ENCODE results near the gene TMEM154.

Gene TMEM154

DNA sequence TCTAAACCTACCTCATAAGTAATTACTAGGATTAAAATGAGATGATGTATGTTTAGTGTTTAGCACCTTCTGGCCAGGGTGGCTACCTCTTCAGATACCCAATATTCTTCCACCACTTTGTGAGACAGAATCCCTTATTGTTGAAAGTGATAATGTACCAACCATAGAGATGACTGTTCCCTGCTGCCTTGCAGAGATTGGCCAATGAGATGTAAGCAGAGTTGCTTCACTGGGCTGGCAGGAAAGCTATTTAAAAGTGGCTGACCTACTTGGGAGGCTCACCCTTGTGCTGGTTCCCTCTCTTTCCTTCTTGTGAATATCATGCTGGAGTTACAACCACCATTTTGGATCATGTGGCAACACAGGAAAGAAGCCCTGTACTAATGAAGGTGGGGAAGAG, 58.9 kb downstream of the TMEM154 start:
- no peak for DNase-seq

GRCh38 chr4:152620218-152620617, 59.6 kb downstream of the TMEM154 start:
- no peak for DNase-seq

DNA sequence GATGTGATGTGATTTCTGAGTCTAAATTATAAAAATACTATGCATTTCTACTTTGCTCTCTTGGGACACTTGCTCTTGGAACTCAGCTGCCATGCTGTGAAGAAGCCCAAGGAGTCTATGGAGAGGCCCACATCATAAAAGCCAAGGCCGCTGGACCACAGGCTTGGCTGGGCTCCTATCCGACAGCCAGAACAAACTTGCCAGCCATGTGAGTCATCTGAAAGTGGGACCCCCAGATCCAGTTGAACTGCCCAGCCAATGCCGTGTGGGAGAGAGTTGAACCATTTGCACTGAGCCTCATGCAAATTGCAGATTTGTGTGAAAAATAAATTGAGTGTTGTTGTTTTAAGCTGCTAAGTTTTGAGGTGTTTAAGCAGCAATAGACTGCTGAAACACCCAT, 60.2 kb downstream of the TMEM154 start:
- no peak for DNase-seq

DNA sequence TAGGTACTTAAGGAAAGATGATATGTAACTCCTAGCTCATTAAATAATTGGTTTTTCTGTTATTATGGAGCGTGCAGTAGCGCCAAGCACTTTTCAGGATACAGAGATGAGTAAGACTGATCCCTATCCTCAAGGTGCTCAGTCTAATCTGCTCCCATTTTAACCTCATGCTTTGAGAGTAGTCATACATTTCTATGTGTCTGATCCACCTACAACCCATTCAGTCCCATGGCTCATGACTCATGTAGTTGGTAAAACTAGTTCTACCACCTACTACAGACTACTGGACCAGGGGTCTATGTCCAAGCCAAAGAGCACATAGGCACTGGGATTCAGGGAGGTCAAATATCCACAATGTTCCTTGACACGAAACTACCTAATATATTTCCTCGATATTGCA, 60.8 kb downstream of the TMEM154 start:
- DNase-seq, result no peak

GRCh38 chr4:152616804-152617203, 63.0 kb downstream of the TMEM154 start:
- no peak for DNase-seq

GRCh38 chr4:152613841-152614721, 65.7 kb downstream of the TMEM154 start:
- DNase-seq, result peak; percentile 52

DNA sequence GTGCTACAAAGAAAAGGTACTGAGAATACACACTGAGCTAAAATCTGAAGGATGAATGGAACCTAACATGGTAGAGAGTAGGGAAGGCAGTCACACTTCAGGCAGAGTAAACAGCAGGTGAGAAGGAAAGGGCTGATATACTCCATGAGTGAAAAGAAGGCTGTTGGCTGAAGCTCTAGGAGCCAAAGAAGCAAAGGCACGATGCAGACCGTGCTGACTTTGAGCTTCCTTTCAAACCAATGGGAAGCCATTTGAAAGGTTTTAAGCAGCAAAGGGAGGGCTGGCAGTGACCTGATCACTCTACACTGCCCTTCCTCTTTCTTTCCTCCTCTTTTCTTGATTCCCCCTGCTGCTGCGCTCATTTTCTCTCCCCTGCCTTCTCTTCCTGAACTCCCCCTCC, 66.4 kb downstream of the TMEM154 start:
- no peak for DNase-seq

DNA sequence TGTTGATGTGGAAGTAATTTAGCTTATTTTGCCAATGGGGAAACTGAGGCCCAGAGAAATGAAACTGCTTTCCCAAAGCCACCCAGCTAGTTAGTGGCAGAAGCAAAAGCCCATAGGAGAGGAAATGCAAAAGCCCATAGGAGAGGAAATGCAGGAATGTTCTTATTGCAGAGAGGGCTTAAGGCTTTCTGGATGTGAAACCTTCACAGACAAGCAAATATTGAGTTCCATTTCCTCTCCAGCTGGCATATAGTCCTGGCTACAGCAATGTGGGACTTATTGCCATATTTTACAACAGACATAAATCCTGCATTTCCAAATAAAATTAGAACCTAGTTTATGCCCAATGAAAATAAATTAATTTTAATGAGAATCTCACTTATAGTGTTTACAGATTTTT, 69.7 kb downstream of the TMEM154 start:
- DNase-seq, result no peak

GRCh38 chr4:152609481-152609880, 70.3 kb downstream of the TMEM154 start:
- DNase-seq, result no peak

DNA sequence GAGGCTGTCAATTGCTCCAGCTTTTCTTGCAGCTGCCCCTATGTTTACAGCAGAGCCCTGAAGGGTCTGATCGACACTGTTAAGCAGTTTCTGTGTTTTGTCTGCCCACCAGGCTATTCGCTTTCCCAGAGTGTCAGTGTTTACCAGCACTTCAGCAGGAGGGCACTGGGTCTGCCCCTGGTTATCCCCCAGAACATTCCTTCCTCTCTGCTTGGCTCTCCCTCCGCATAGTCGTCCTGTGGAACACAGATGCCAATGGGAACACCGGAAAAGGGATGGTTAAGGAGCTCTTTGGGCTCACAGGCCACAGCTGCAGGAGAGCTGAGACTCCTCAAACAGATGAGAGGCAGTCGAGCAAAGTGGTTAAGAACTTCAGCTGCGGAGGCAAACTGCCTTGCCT, 72.6 kb downstream of the TMEM154 start:
- peak; percentile 40 for DNase-seq

- no peak for DNase-seq
Measured at GRCh38 chr4:152606753-152607152, 73.0 kb downstream of the TMEM154 start.

DNA sequence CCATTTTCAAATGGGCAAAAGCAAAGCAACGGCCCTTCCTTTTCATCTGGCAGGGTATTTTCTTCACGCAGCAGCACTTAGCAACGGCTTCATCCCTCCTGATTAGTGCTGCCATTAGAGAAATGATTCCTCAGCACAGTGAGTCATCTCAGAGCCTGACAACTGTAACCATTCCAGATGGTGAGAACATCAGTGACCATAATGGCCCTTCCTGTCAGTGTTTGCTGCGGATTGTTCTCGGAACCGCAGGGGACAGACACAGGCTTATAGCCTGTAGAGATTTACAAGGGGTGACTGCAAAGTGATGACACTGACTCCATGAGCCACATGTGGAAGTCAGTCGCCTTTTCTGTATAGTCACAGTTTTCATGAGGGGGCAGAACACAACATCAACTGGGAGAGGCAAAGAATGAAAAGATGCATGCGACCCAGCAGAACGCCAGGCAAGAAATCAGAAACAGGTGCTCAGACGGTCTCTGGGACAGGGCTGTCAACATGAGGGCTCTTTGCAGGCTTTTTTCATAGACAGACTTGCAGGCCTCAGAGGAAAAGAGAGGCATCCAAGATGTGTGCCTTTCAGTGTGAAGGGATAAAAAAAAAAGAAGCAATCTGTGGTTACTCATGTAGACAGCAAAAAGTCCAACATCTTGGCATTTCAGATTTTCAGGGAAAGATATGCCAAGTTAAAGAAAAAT, 74.0 kb downstream of the TMEM154 start:
- no peak for DNase-seq

DNA sequence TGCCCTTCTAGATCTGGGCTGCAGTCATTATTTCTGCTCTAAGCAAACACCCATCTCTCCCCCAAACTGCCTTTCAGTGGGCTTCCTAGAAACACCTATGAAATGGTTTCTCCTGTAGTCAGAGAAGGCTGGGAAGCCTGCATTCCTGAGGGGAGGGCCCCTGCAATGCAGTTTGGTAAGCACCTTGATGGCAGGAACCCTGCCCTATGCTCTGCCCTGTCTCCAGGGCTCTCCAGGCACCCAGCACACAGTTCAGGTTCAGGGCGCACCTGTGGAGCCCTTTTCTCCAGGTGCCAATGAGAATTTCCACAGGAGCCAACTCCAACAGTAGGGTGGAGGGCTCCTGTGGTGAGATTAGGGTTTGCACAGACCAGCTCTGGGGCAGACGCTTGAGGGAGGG, 74.8 kb downstream of the TMEM154 start:
- no peak for DNase-seq

DNA sequence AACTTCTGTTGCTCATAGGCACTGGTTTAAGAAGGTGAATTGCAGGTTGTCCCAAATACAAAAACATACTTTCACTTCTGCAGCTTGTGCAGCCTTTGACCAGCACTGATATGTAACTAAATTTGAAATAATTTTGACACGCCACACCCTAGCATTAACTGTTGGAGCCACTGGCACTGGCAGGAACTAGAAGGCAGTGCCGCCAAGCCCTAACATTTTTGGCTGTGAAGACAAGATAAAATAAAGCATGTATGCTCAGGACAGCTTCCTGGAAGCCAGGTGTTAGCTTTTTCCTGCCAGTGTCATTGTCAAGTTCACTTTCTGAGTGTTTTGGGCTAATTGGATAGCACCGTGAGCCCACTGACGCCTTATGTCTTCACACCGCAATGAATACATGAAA, 78.6 kb downstream of the TMEM154 start:
- DNase-seq, result no peak

DNA sequence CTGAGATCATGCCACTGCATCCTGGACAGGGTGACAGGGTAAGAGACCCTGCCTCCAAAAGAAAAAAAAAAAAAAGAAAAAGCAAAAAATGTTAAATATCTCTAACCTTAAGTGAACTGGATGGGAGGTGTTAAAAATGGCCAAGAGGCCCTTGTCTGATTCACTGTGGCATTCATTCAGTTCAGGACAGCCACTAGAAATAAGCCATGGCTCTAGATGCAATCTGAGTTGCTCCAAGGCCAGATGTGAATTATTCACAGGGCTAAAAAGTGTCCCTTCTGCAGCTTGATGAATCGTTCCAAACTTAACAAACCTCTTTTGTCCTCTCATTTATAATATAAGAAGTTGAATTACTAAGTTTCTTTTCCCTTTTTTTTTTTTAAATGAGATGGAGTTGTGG, 80.2 kb downstream of the TMEM154 start:
- no peak for DNase-seq

DNA sequence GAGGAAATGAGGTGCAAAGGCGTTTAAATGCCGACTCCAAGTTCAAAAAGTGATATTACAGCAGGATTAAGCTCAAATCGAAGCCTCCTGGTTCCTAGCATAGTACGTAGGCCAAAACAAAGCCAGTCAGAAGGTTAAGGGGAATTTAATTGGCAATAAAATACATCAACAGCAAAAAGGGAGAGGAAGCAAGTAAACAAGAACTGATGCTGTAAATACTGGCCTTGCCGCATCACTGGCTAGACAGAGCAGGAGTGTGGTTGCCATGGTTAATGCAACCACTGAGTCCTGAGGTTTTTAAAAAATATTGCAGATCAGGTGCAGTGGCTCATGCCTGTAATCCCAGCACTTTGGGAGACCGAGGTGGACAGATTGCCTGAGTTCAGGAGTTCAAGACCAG, 80.7 kb downstream of the TMEM154 start:
- DNase-seq, result peak; percentile 30

DNA sequence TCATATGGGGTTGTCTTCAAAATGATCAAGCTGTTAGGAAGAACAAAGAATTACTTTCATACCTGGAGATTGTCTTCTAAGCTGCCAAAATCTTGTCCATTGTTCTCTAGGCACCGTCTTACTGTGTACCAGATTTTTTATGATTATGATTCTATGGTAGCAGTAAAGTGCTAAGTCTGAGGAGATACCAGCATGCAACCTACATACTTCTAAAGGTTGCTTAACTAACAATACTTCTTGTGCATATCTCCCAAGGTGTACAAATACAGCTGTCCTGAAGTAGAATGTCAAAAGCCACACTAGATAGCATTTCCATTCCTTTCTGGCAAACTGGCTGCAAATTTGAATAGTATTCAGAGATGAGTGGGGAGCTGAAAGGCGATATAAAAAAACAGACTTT, 81.3 kb downstream of the TMEM154 start:
- DNase-seq, result no peak

DNA sequence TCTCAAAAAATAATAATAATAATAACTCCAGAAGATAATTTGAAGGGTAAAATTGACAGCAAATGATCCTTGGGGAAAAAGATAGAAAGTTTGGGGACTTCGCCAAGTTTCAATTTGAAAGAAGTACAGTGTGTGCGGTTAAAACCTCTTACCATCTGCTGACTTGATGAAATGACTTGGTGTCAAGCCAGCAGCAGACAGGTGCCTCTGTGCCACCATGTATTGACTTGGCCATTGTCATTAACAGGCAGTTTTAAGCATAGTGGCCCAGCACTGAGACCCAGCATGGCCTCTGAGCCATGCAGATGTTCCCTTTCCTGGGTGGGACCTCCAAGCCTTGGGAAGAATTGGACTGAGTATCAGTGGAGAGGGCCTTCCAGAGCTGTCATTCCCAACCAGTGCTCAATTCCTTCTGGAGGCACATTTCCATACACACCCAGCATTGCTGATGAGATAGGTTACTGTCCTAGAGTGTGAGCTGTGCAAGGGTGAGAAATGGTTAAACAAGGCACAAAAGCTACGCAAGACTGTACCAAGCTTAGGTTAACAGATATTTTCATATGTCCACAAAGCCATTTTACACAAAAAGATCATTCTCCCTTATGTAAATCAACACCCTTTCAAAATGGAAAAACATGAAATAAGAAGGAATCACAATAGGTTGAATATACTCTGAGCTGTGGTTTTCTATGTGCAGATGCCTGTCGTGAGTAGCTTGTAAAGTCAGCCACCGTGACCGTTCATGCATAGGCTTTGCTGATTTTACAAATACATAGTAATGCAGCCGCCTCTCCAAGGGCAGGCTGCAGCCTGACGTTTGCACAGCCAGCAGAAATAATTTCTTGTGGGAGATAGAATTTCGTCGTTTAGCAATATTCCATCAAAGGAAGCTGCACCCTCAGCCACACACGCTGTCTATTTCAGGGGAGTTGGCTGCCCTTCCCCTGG, 84.5 kb downstream of the TMEM154 start:
- peak; percentile 53 for DNase-seq

- no peak for DNase-seq
Measured at GRCh38 chr4:152594057-152594456, 85.7 kb downstream of the TMEM154 start.

- DNase-seq, result no peak
Measured at GRCh38 chr4:152591876-152592275, 87.9 kb downstream of the TMEM154 start.

DNA sequence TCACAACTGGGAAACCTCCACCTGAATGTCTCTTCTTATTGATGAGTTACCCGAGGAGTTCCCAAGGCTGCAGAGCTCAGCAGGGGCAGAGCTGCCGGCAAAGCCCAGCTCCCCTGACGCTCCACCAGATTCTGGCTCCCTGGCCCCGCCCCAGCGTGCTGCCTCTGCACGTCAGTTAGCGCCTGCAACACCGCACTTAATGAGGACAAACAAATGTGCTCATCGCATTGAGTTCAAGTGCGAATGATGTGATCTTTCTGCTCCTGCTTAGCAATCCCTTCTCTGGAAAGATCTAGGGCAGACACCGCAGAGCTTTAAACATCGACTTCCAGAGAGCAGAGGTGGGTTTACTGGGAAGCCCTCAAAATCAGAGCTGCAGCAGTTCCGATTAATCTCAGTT, 88.4 kb downstream of the TMEM154 start:
- DNase-seq, result no peak

GRCh38 chr4:152590179-152591031, 89.4 kb downstream of the TMEM154 start:
- peak; percentile 71 for DNase-seq
